ENCODE data around the gene ASB8.
"Not testable (repeated sequence)": the region's sequence is repeated elsewhere in the genome, so short reads cannot be mapped to it uniquely, and the experiment has no call there.

ASB8 gene

DNA sequence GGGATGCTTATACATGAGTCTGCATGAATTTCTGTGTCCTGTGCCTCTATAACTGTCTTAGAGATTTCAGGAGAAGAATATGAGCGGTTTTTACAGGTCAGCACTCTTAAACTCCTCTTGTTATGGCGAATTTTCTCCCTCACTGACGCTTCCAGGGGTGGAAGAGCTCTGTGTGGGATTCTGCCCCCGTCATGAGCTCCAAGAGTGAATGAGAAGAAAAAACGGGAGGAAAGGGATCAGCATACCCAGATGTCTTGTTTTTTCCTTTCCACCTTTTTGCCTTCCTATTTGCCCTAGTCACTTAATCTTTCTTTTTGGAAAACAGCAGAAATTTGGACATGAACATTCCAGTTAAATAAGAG lies 37.5 kb downstream of the ASB8 start:
- TF ChIP-seq SP1 (IDR thresholded peaks at IDR 0.05) (no peak), ELF4 (IDR thresholded peaks at IDR 0.05) (no peak), ZNF384 (IDR thresholded peaks at IDR 0.05) (no peak), HDGF (IDR thresholded peaks at IDR 0.05; ENCODE audit: borderline replicate concordance) (no peak), FOXM1 (IDR thresholded peaks at IDR 0.05; ENCODE audit: borderline replicate concordance) (no peak), CTBP1 (IDR thresholded peaks at IDR 0.05; ENCODE audit: borderline replicate concordance) (no peak), ARNT (IDR thresholded peaks at IDR 0.05) (no peak), FOXA1 (IDR thresholded peaks at IDR 0.05) (no peak), TARDBP (IDR thresholded peaks at IDR 0.05) (no peak), LEF1 (IDR thresholded peaks at IDR 0.05; ENCODE audit: borderline replicate concordance) (no peak), SUZ12 (IDR thresholded peaks at IDR 0.05) (no peak), BHLHE40 (IDR thresholded peaks at IDR 0.05; ENCODE audit: borderline replicate concordance) (no peak), NFRKB (IDR thresholded peaks at IDR 0.05) (no peak), L3MBTL2 (conservative IDR thresholded peaks at IDR 0.05) (no peak), FOXK2 (IDR thresholded peaks at IDR 0.05) (no peak)
- TF ChIP-seq, protein P1, sequence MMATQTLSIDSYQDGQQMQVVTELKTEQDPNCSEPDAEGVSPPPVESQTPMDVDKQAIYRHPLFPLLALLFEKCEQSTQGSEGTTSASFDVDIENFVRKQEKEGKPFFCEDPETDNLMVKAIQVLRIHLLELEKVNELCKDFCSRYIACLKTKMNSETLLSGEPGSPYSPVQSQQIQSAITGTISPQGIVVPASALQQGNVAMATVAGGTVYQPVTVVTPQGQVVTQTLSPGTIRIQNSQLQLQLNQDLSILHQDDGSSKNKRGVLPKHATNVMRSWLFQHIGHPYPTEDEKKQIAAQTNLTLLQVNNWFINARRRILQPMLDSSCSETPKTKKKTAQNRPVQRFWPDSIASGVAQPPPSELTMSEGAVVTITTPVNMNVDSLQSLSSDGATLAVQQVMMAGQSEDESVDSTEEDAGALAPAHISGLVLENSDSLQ (IDR thresholded peaks at IDR 0.05), result no peak
- ChIA-PET POLR2A (interaction anchor here (0.6 to 1.9 kb wide), 8 partner anchors 13 to 132 kb away, joined by 3 to 38 read pairs (median 4); partner anchors contain the start of genes ASB8, CCDC184 and SENP1), CTCF (interaction anchor here (0.6 to 0.9 kb wide), 2 partner anchors 156 to 1287 kb away, joined by 3 to 4 read pairs; partner anchors contain the start of gene TMEM106C)
- DNase-seq (ENCODE audit: extremely low spot score), result peak; percentile 28

DNA sequence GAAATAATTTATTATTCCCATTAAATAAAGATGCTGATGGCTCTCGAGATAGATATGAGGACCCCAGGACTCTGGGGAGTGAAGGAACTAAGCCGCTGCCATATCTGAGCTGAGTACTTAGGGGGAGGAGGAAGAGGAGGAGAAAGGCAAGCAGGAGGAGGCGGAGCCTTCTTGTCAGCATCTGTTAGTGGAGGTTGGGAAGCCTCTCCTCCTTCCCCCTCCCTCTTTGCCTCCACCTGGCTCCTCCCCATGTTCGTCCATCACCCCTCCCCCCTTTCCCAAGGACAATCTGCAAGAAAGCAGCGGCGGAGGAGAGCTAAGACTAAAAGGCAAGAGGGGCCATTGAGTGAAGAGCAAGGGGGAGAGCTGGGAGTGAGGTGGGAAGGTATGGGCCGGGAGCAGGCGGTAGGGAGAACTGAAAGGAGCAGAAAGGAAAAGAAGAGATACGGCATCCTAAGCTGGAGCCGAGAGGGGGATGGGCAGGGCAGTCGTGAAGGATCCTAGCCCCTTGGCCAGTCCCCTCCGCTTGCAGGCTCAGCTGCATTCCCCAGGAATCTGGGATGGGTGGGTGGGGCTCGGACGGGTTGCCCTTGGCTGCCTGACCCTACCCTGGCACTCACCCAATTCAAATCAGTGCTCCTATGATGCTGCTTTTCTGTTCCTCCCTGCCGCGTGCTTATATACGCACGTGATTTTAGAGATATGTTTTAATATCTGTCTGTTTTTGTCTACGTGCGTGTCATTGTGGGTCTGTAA lies 38.1 kb downstream of the ASB8 start, which contains the start of gene PFKM:
Gene PFKM, plus strand, starts transcription at position 287 of the 756 bp plus-strand sequence. CDS start 3,411 bp downstream, outside the sequence.
- TF ChIP-seq HDGF (IDR thresholded peaks at IDR 0.05; ENCODE audit: borderline replicate concordance) (no peak), SP1 (IDR thresholded peaks at IDR 0.05) (no peak), TARDBP (IDR thresholded peaks at IDR 0.05) (no peak), ELF4 (IDR thresholded peaks at IDR 0.05) (no peak), SUZ12 (IDR thresholded peaks at IDR 0.05) (no peak), FOXM1 (IDR thresholded peaks at IDR 0.05; ENCODE audit: borderline replicate concordance) (no peak), BHLHE40 (IDR thresholded peaks at IDR 0.05; ENCODE audit: borderline replicate concordance) (no peak), FOXK2 (IDR thresholded peaks at IDR 0.05) (no peak), LEF1 (IDR thresholded peaks at IDR 0.05; ENCODE audit: borderline replicate concordance) (no peak), NFRKB (IDR thresholded peaks at IDR 0.05) (no peak), L3MBTL2 (conservative IDR thresholded peaks at IDR 0.05) (0 out of 2 replicates have a peak, but pooled peaks have one; percentile 30), FOXA1 (IDR thresholded peaks at IDR 0.05) (no peak), ARNT (IDR thresholded peaks at IDR 0.05) (no peak), CTBP1 (IDR thresholded peaks at IDR 0.05; ENCODE audit: borderline replicate concordance) (peak; percentile 50; the same call in 1 of the 2 replicates)
- ChIA-PET POLR2A (interaction anchor here (0.6 to 1.9 kb wide), 14 partner anchors 9 to 173 kb away, joined by 3 to 38 read pairs (median 4); partner anchors contain the start of genes ASB8, CCDC184 and SENP1), CTCF (interaction anchor here (0.6 to 0.9 kb wide), 3 partner anchors 33 to 1287 kb away, joined by 3 to 4 read pairs (median 3); partner anchors contain the start of gene TMEM106C)
- peak; percentile 93 for DNase-seq (ENCODE audit: extremely low spot score)

DNA sequence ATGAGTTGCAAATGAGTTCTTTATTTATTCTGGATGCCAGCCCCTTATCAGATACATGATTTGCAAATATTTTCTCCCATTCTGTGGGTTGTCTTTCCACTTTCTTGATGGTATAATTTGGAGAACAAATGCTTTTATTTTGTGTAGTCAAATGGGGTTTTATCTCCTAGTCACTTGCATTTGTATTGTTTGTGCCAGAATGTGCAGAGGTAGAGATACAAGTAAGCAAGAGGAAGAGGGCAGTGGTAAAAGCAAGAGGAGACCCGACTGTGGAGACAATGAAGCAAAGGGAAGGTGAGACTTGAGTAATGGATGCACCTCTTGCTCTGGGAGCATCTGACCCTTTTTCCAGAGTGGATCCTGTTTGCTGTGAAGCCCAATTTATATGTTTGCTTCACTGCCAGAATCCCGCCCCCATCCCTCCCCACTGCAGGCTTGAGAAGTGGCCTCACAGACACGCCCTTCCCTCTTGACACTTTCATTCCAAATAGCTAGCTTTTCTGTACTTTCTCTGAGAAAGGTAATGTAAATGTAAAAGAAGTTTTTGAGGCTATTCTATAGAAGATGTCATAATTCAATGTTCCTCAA lies 38.9 kb downstream of the ASB8 start:
- no peak for TF ChIP-seq CTBP1 (IDR thresholded peaks at IDR 0.05; ENCODE audit: borderline replicate concordance)
- no peak for TF ChIP-seq TARDBP (IDR thresholded peaks at IDR 0.05)
- TF ChIP-seq HDGF (IDR thresholded peaks at IDR 0.05; ENCODE audit: borderline replicate concordance), result no peak
- TF ChIP-seq LEF1 (IDR thresholded peaks at IDR 0.05; ENCODE audit: borderline replicate concordance), result no peak
- TF ChIP-seq FOXM1 (IDR thresholded peaks at IDR 0.05; ENCODE audit: borderline replicate concordance), result no peak
- no peak for TF ChIP-seq FOXA1 (IDR thresholded peaks at IDR 0.05)
- no peak for TF ChIP-seq ELF4 (IDR thresholded peaks at IDR 0.05)
- no peak for TF ChIP-seq ARNT (IDR thresholded peaks at IDR 0.05)
- TF ChIP-seq ZNF384 (IDR thresholded peaks at IDR 0.05), result no peak
- TF ChIP-seq, protein P1 (IDR thresholded peaks at IDR 0.05), result no peak
- POLR2A ChIA-PET, result interaction anchor here (1.0 to 1.9 kb wide), 5 partner anchors 8 to 172 kb away, joined by 3 to 38 read pairs (median 5); partner anchors contain the start of genes ASB8, CCDC184 and SENP1
- CTCF ChIA-PET, result no interaction called here
- DNase-seq (ENCODE audit: extremely low spot score), result peak; percentile 18

DNA sequence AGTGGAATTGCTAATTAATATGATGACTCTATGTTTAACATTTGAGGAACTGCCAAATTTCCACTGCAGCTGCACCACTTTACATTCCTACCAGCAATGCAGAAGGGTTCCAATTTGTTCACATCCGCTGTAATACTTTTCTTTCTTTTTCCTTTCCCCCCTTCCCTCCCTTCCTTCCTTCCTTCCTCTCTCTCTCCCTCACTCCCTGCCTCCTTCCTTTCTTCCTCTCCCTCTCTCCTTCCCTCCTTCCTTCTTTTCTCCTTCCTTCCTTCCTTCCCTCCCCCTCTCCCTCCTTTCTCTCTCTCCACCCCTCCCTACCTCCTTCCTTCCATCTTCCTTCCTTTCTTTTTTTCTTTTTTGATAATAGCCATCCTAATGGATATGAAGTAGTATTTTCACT lies 41.4 kb downstream of the ASB8 start:
- no peak for DNase-seq (ENCODE audit: extremely low spot score)
- POLR2A ChIA-PET, result interaction anchor here (1.8 kb wide), 1 partner anchor 9 kb away, joined by 4 read pairs; no protein-coding TSS in a partner anchor
- TF ChIP-seq ARNT (IDR thresholded peaks at IDR 0.05), result no peak
- no peak for TF ChIP-seq LEF1 (IDR thresholded peaks at IDR 0.05; ENCODE audit: borderline replicate concordance)
- TF ChIP-seq FOXK2 (IDR thresholded peaks at IDR 0.05), result no peak
- CTCF ChIA-PET, result no interaction called here

DNA sequence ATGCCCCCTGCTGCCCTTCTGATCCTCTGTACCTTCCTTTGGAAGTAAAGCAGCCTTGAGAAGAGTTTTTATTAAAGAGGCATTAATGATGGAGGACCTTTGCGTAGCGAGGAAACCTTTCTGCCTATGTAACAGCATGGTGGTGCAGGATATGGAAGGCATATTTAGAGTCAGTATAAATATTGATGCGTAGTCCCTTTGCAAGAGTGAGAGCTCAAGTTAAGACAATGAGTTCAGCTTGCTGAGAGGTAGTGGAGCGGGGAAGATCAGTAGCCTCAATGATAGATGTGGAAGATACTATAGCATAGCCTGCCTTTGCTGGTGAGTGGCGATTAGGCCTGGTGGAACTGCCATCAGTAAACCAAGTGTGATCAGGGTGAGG lies 46.0 kb downstream of the ASB8 start:
- POLR2A ChIA-PET; CTCF ChIA-PET; DNase-seq (ENCODE audit: extremely low spot score): not testable (repeated sequence)

DNA sequence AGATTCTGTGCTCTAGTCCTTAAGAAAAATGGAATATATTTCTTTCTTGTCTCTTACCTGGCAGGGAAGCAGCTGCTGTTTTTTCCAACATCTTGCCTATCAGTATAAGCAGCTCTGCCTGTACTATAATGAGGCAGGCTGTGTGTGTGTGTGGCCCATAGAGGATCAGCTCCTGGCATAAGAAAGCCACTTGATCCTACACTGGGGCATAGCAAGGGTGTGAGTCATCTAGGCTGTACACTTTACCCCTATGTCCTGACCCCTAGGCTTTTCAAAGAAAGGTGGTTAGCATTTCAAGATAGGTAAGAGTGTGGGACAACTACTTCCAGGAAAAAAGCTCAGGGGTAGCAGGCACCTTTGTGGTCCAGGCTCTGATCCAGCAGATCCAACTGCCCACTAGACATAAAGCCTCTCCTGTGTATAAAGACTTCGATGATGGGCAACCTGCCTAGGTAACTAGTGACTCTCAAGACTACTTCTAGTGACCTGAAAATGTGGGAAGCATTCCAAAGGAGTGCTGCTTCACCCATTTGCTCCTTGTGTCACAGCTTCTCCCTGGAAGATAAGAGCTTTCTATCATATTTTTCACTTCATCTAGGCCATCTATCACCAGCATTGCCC lies 46.5 kb downstream of the ASB8 start:
- CTCF ChIA-PET, result no interaction called here

More for the DNA sequence above, 46.5 kb downstream of the ASB8 start:
- no peak for TF ChIP-seq BHLHE40 (IDR thresholded peaks at IDR 0.05; ENCODE audit: borderline replicate concordance)
- TF ChIP-seq NFRKB (IDR thresholded peaks at IDR 0.05), result no peak
- TF ChIP-seq CTBP1 (IDR thresholded peaks at IDR 0.05; ENCODE audit: borderline replicate concordance), result no peak
- no peak for TF ChIP-seq ARNT (IDR thresholded peaks at IDR 0.05)
- no peak for TF ChIP-seq FOXK2 (IDR thresholded peaks at IDR 0.05)
- TF ChIP-seq L3MBTL2 (conservative IDR thresholded peaks at IDR 0.05), result no peak
- no peak for TF ChIP-seq TARDBP (IDR thresholded peaks at IDR 0.05)
- no peak for TF ChIP-seq LEF1 (IDR thresholded peaks at IDR 0.05; ENCODE audit: borderline replicate concordance)
- TF ChIP-seq FOXA1 (IDR thresholded peaks at IDR 0.05), result no peak
- no peak for TF ChIP-seq ZNF384 (IDR thresholded peaks at IDR 0.05)
- no peak for TF ChIP-seq SUZ12 (IDR thresholded peaks at IDR 0.05)
- TF ChIP-seq, protein P1 (IDR thresholded peaks at IDR 0.05), result no peak
- DNase-seq (ENCODE audit: extremely low spot score), result no peak
- POLR2A ChIA-PET, result interaction anchor here (1.1 kb wide), 1 partner anchor 8 kb away, joined by 3 read pairs; the partner anchor contains the start of gene PFKM
